ENCODE measurements around the gene RIPK1.

- TF ChIP-seq CTCF (conservative IDR thresholded peaks at IDR 0.05) (no peak), ZFX (IDR thresholded peaks at IDR 0.05) (no peak)
Observed at GRCh38 chr6:3124667-3125066, 56.4 kb downstream of the RIPK1 start.

Measured in C4-2B (cell line).